ENCODE results near the gene PLA2G6. TPM values are rescaled to one million over a fixed set of nuclear protein-coding genes. Genes with fewer than 3 reads are reported as not detected.

Gene PLA2G6
- total and polyA plus RNA-seq, 2 of the 13 experiments (the other 11 are each of a cell fraction or from before 2014, with no cell fraction given), result 4.8 to 11.5 TPM

- TF ChIP-seq TRIM22 (IDR thresholded peaks at IDR 0.05) (no peak), TBL1XR1 (IDR thresholded peaks at IDR 0.05; ENCODE audit: borderline replicate concordance, low read length, partially characterized antibody) (no peak), POLR2AphosphoS5 (IDR thresholded peaks at IDR 0.05; ENCODE audit: low read depth, low read length) (no peak), MEF2D (CRISPR knock-in tag; IDR thresholded peaks at IDR 0.05) (peak; percentile 66; the same call in 1 of the 2 replicates), ZNF800 (CRISPR knock-in tag; IDR thresholded peaks at IDR 0.05) (no peak), FOSL1 (CRISPR knock-in tag; IDR thresholded peaks at IDR 0.05; ENCODE audit: borderline replicate concordance) (0 out of 2 replicates have a peak, but pooled peaks have one; percentile 20), ZBTB4 (CRISPR knock-in tag; IDR thresholded peaks at IDR 0.05; ENCODE audit: borderline replicate concordance) (peak; percentile 77; the same call in 1 of the 2 replicates), NCOR1 (IDR thresholded peaks at IDR 0.05; ENCODE audit: borderline replicate concordance, low read length) (no peak), E2F1 (CRISPR knock-in tag; IDR thresholded peaks at IDR 0.05) (0 out of 2 replicates have a peak, but pooled peaks have one; percentile 63), ZNF282 (IDR thresholded peaks at IDR 0.05; ENCODE audit: partially characterized antibody) (no peak), ZFP41 (CRISPR knock-in tag; IDR thresholded peaks at IDR 0.05; ENCODE audit: borderline replicate concordance) (0 out of 2 replicates have a peak, but pooled peaks have one; percentile 27), NONO (IDR thresholded peaks at IDR 0.05) (no peak), NONO (CRISPR knock-in tag; conservative IDR thresholded peaks at IDR 0.05) (peak; percentile 77), ARID5B (CRISPR knock-in tag; IDR thresholded peaks at IDR 0.05) (peak; percentile 78)
Measured at GRCh38 chr22:38218661-38219622, 37.3 kb upstream of the PLA2G6 start (continued).
